Muscle of back (tissue), 11 donors: Measurements from ENCODE around the gene CELF5. TPM values are rescaled to one million over a fixed set of nuclear protein-coding genes. Genes with fewer than 3 reads are reported as not detected.
A peak's percentile ranks its signal among the peaks of the same experiment; 100 is the strongest.
"Not testable (repeated sequence)": the region's sequence is repeated elsewhere in the genome, so short reads cannot be mapped to it uniquely, and the experiment has no call there.

Experiments used
- DNase-seq, 3 donors: peaks; one replicate each; pipeline versions ENCODE4 v3.0.0 to v3.0.0-alpha.2; 2013
- polyA plus RNA-seq, 10 donors: library from polyadenylated mRNA; unstranded; fragments of 120-200 nt; gene quantifications; one replicate each; pipeline ENCODE4 v1.2.1, GENCODE V29; 2013; ENCODE audit not compliant: insufficient read length in 10 of 10

CELF5 gene
- polyA plus RNA-seq, 10 donors: 0.08 to 0.58 (median 0.39) TPM

GRCh38 chr19:3320853-3321252 lies 96.4 kb downstream of the CELF5 start:
- DNase-seq: no peak

DNA sequence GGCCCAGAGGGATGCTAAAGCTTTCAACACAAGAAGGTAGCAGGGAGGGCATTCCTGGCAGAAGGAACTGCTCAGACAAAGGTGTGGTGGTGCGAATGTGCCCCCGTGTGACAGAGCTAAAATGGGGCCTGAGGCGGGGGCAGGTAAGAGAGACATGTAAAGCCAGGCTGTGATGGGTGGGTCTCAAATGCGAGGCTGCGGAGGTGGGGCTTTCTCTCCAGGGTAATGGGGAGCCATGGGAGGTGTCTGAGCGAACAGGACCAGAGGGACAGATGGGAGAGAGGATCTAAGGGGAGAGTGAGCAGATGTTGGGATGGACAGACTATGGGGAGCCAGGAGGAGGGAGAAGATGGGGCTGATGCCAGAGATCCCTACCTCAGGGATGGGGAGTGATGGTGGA lies 97.2 kb downstream of the CELF5 start:
- DNase-seq: no peak

- DNase-seq: no peak
Observed at GRCh38 chr19:3322199-3322978, 97.9 kb downstream of the CELF5 start.

DNA sequence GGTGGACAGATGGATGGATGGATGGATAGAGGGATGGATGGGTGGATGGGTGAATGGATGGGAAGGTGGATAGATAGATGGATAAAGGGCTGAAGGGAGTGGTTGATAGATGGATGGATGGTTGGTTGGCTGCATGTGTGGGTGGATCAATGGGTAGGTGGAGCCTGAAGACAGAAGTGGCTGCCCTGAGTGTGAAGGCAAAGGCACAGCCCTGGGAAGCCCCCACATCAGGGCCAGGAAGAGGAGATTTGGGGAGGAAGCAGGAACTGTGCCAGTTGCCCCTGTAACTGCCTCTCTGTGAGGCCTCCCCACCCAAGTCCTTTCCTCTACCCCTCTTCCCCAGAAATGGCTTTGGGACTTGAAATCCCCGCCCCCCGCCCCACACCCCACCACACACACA lies 98.6 kb downstream of the CELF5 start:
- no peak for DNase-seq

- DNase-seq: no peak
Observed at GRCh38 chr19:3323658-3324057, 99.2 kb downstream of the CELF5 start.

GRCh38 chr19:3324405-3324856 lies 100.0 kb downstream of the CELF5 start:
- no peak for DNase-seq

GRCh38 chr19:3325451-3325850 lies 101.0 kb downstream of the CELF5 start:
- DNase-seq: no peak

- no peak for DNase-seq
Observed at GRCh38 chr19:3328743-3329142, 104.3 kb downstream of the CELF5 start.

GRCh38 chr19:3330047-3330446 lies 105.6 kb downstream of the CELF5 start:
- DNase-seq: no peak

DNA sequence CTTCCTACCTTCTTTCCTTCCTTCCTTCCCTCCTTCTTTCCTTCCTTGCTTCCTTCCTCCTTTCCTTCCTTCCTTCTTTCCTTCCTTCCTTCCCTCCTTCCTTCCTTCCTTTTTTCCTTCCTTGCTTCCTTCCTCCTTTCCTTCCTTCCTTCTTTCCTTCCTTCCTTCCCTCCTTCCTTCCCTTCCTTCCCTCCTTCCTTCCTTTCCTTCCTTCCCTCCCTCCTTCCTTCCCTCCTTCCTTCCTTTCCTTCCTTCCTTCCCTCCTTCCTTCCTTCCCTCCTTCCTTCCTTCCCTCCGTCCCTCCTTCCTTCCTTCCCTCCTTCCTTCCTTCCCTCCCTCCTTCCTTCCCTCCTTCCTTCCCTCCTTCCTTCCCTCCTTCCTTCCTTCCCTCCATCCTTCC lies 107.8 kb downstream of the CELF5 start:
- not testable (repeated sequence) for DNase-seq

DNA sequence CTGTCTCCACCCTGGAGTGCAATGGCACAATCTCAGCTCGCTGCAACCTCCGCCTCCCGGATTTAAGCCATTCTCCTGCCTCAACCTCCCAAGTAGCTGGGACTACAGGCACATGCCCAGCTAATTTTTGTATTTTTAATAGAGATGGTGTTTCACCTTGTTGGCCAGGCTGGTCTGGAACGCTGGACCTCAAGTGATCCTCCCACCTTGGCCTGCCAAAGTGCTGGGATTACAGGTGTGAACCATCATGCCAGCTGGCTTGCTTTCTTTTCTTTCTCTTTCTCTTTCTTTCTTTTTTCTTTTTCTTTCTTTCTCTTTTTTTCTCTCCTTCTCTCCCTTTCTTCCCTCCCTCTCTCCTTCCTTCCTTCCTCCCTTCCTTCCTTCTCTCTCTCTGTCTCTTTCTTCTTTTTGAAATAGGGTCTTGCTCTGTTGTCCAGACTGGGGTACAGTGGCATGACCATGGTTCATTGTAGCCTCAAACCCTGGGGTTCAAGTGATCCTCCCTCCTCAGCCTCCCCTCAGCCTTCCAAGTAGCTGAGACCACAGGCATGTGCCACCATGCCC lies 108.6 kb downstream of the CELF5 start:
- DNase-seq: no peak

DNA sequence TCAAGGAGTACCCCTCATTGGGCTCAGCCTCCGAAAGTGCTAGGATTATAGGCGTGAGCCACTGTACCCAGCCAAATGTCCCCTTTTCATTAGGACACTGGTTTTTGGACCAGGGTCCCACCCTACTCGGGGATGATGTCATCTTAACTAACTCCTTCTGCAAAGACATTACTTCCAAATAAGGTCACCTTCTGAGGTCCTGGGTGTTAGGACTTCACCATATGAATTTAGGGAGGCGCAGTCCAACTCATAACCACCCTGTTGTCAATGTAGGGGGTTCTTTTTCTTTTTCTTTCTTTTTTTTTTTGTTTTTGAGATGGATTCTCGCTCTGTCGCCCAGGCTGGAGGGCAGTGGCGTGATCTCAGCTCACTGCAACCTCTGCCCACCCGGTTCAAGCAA lies 109.2 kb downstream of the CELF5 start:
- DNase-seq: no peak

DNA sequence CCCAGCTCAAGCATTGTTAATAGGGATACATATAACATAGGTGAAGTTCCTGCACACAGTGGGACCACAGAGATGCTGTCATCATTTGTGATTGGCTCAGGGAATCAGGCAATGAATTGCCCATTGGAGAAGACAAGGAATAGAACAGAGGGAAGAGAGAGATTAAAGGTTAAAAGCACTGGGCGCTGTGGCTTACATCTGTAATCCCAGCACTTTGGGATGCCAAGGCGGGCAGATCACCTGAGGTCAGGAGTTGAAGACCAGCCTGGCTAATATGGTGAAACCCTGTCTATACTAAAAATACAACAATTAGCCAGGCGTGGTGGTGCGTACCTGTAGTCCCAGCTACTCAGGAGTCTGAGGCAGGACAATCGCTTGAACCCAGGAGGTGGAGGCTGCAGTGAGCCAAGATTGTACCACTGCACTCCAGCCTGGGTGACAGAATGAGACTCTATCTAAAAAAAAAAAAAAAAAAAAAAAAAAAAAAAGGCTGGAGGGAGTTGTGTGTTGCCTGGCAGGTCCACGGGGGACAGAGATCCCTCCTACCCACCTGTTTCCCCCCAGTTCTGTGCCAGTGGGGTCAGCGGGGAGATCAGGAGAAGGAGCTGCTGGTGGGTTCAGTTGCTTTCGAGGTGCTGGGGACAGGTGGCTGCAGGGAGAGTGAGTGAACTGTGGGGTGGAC lies 110.4 kb downstream of the CELF5 start:
- DNase-seq: not testable (repeated sequence)

DNA sequence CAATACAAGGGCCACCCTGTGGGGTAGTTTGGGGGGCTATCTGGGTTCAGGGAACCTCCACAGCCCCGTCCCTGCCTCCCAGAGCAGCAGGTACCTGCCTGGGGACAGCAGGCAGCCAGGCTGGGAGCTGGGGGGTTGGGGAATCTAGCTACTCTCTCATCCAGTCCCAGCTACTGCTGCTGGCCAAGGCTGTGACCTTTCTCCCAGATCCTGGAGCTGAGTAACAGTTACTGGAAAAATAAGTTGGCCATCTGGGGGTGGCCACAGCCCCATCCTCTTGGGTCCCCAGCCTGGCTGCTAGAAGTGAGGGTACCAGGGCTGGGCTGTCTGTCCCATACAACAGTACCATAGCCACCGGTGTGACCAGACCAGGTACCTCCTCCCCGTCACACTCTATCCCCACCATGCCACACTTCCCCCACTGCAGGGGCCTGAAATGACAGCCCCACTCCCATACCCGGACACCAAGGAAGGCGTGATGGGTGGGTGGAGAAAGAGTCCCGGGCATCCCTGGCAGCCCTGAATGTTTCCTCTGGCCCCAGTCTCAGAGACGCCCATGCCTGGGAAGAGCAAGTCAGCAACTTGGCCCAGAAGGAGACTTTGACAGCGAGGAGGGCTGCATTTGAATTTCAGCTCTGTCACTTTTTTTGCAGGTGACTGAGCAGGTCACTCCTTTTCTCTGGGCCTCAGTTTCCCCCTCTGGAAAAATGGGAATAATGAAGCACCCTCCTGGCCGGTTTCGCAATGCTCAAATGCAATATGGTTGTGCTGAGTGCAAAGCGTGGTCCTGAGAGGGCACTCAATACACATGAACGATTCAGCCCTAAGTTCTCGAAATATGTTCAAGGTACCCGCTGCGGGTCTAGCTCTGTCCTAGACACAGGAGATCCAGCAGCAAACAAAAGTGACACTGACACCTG lies 111.2 kb downstream of the CELF5 start:
- DNase-seq: no peak

- no peak for DNase-seq
Observed at GRCh38 chr19:3336351-3336679, 111.9 kb downstream of the CELF5 start.

DNA sequence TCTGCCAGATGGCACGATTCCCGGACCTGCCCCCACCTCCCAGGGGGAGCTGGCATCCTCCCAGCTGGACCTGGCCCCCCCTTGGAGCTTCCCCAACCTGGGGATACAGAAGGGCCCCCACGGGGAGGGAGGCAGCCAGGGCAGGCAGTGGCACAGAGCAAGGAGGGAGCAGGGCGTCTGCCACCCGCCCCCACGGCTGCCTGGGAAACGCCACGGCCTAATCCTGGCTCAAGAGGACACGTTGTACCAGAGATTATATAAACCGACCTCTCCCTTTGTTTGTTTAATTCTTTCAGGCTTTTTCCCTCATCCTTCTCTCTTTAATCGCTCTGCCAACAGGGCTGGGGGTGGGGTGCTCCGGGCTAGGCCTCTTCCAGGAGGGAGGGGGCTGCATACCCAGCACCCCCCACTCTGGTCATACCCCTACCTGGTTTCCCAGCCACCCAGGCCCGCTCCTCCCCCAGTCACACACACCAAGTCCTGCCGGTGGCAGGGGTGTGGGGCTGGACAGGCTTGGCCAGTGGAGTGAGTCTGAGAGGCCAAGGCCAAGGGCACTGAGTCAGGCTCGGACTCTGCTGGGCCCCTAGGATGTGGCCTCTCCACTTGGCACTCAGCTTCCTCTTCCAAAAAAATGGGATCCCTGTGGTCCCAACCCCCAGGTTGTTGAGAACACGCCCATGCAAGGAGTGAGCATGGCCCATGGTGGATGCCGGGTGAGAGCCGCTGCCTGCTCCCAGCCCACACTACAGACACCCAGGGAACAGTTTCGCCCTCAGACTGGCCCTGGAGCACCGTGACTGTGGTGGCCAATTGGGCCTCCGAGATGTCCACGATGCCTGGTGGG lies 112.4 kb downstream of the CELF5 start:
- peak in 1 of 3 donors; percentile 51 for DNase-seq

DNA sequence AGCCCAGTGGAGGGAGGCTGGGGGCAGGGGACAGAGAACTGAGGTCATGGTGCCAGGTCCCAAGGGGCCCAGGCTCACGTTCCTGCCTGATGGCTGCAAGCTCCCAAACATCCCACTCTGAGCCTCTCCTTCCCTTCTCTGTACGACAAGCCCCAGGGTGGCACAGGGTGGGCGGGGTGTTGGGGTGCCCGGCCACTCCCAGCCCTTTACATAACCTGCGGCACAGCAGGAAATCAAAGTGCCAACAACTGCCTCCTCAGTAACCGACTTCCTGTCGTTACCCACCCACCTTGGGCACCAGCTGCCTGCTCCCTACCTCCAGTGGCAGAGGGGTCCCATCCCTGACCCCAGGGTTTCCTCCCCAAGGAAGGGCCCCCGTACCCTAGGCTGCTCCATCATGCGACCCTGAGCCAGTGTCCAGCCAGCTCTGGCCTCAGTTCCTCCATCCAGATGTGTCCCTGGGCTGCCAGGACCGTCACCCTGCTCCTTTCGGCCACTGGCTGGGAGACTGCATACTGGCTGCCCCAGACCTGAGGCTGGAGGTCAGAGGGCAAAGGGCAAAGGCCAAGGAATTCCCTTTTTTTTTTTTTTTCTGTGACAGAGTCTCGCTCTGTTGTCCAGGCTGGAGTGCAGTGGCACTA lies 114.2 kb downstream of the CELF5 start:
- no peak for DNase-seq

- DNase-seq: no peak
Observed at GRCh38 chr19:3340340-3340739, 115.9 kb downstream of the CELF5 start.

DNA sequence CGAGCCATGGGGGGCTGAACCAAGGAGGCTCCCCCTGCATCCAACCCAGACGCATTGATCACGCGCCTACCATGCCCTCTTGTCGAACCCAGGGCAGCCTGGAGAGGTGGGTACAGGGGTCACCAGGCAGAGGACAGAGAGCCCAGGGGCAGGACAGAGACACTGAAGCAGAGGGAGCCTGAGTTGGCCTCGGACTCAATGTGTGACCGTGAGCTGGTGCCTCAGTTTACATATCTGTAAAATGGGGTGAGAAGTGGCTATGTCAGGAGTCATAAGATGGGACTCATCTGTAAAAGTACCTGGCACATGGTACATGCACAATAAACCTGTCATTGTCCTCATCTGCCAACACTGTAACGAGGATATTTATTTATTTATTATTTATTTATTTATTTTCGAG lies 117.8 kb downstream of the CELF5 start:
- no peak for DNase-seq

- DNase-seq: not testable (repeated sequence)
Observed at GRCh38 chr19:3342962-3343361, 118.5 kb downstream of the CELF5 start.
